Measurements from ENCODE around the gene BCHE.

BCHE gene

DNA sequence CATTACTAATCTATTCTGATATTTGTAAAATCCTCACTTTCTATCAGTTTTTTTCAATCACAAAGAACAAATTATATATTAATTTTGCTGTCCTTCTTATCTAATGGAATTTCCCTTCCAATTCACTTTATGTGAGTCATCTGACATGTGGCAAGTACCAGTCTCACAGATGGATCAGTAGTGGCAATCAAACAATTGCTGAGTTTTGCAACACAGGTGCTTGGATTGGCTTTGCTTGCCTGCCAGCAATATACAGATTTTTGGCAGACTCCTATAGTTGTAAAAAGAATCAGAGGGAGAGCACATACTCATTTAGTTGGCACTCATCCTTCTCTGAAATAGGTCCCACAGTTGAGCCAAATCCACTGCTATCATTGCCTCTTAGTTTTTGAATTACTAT is 83.7 kb downstream of the BCHE start:
- Mint-ChIP-seq H3K4me1 (ENCODE audit: low read depth) (no peaks in the 10 kb centered on the region), H3K4me3 (no peak overlapping the region), H3K36me3 (ENCODE audit: low read depth) (no peaks in the 10 kb centered on the region), H3K27me3 (no peaks in the 10 kb centered on the region), H3K27ac (no peak overlapping the region), H3K9me3 (no peaks in the 10 kb centered on the region)
- intact Hi-C loops (cut with micrococcal nuclease), result no loop called here

DNA sequence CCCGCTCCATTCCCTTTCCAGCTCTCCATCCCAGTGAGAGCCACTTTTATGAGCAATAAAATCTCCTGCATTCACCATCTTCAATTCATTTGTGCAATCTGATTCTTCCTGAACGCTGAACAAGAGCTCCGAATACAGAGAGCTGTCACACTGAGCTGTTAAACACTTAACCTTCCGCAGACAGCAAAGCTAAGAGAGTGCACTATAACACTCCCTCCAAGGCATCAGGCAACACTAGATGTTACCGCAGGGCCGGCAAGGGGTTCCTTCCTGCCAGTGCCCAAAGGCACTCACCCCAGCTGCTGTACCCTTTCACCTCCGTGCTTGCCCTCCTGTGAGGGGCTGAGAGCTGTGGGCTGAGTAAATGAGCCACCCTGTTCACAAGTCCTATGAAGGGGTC is 85.6 kb downstream of the BCHE start:
- intact Hi-C loops (cut with micrococcal nuclease), result no loop called here
- Mint-ChIP-seq H3K4me1 (ENCODE audit: low read depth) (no peaks in the 10 kb centered on the region), H3K9me3 (no peaks in the 10 kb centered on the region), H3K36me3 (ENCODE audit: low read depth) (no peaks in the 10 kb centered on the region), H3K27me3 (no peaks in the 10 kb centered on the region), H3K4me3 (no peak overlapping the region), H3K27ac (no peak overlapping the region)

DNA sequence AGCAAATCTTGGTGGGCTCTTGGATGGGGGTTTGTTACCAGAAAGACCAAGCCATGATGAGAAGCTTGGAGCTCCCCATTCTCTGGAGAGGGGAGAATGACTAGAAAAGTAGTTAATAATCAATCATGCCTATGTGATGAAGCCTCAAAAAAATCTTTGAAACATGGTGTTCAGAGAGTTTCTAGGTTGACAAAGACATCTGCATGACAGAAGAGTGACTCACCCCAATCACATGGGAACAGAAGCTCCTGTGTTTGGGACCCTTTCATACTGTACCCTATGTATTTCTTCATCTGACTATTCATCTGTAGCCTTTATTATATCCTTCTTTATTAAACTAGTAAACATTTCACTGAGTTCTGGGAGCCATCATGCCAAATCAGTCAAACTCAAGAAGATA is 87.4 kb downstream of the BCHE start:
- no peak overlapping the region for H3K4me3 Mint-ChIP-seq
- H3K36me3 Mint-ChIP-seq (ENCODE audit: low read depth), result no peaks in the 10 kb centered on the region
- intact Hi-C loops (cut with micrococcal nuclease), result no loop called here
- no peaks in the 10 kb centered on the region for H3K9me3 Mint-ChIP-seq
- no peaks in the 10 kb centered on the region for H3K27me3 Mint-ChIP-seq
- H3K27ac Mint-ChIP-seq, result no peak overlapping the region
- H3K4me1 Mint-ChIP-seq (ENCODE audit: low read depth), result no peaks in the 10 kb centered on the region

DNA sequence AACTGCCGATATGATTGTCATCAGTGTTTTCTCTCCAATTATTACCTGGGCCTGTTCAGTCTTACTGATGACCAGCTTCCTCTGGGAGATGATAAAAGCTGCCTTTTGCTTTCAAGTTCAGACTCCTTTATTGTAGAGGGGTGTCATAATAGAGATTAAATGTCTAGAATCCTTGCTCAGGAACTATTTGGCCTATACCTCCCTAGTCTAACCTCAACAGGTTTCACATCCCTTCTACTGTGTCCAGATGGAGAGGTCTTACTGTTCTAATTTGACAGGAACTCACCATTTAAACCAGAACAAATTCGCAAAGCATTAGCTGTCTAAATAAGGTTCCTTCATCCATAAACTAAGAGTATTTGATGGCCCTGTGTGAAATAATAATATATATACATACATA is 88.0 kb downstream of the BCHE start:
- no peak overlapping the region for H3K27ac Mint-ChIP-seq
- no peaks in the 10 kb centered on the region for H3K27me3 Mint-ChIP-seq
- H3K4me3 Mint-ChIP-seq, result no peak overlapping the region
- intact Hi-C loops (cut with micrococcal nuclease), result no loop called here
- no peaks in the 10 kb centered on the region for H3K36me3 Mint-ChIP-seq (ENCODE audit: low read depth)
- H3K9me3 Mint-ChIP-seq, result no peaks in the 10 kb centered on the region
- no peaks in the 10 kb centered on the region for H3K4me1 Mint-ChIP-seq (ENCODE audit: low read depth)

DNA sequence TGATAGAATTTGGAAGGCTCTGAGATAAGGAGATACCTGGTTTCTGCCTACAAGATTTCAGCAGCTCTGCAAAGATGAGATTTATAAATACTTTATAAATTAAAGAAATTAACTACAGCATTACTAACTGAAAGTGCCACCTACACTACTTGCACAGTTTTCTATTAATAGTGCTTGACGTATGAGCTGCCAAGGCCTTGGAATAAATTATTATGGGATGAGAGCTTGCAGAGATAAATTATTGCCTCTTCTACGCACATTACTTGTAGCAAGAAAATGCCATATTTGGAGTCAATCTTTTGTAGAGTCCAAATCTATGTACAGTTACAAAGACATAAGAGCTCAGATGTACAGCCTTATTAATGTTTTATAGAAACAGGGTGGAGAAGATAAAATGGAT is 89.1 kb downstream of the BCHE start:
- intact Hi-C loops (cut with micrococcal nuclease), result no loop called here
- Mint-ChIP-seq H3K9me3 (no peaks in the 10 kb centered on the region), H3K27me3 (no peaks in the 10 kb centered on the region), H3K36me3 (ENCODE audit: low read depth) (no peaks in the 10 kb centered on the region), H3K4me3 (no peak overlapping the region), H3K4me1 (ENCODE audit: low read depth) (no peaks in the 10 kb centered on the region), H3K27ac (no peak overlapping the region)

DNA sequence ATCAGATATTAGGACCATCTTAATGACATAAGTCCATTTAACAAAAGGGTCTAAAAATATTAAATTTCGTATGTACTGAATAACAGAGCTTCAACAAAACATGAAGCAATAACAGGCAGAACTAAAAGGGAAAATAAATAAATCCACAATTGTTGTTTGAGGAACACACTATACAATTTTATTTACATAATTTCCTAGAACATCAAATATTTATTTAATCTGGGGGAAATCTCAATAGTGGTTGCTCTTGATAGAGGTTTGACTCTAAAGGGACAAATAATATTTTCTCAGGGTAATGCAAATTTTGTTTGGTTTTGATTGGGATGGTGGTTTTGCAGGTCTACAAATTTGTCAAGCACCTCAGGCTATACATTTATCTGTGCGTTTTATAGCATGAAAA is 90.3 kb downstream of the BCHE start:
- intact Hi-C loops (cut with micrococcal nuclease), result no loop called here
- no peaks in the 10 kb centered on the region for H3K36me3 Mint-ChIP-seq (ENCODE audit: low read depth)
- H3K9me3 Mint-ChIP-seq, result no peaks in the 10 kb centered on the region
- no peaks in the 10 kb centered on the region for H3K27me3 Mint-ChIP-seq
- H3K4me1 Mint-ChIP-seq (ENCODE audit: low read depth), result no peaks in the 10 kb centered on the region
- no peak overlapping the region for H3K27ac Mint-ChIP-seq
- no peak overlapping the region for H3K4me3 Mint-ChIP-seq

DNA sequence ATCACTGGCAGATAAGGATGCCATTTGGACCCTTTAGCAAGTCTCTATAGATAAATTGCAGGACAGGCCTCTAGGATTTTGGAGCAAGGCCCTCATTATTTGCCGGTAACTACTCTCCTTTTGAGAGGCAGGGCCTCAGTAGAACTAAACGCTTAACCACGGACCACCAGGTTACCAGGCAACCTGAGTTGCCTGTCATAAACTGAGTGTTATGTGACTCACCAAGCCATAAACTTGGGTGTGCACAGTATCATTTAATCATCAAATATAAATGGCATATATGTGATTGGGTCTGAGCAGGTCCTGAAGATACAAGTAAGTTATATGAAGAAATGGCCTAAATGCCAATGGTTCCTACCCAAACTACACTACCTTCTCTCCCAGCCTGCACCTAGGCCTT is 93.2 kb downstream of the BCHE start:
- H3K27ac Mint-ChIP-seq, result no peak overlapping the region
- H3K4me1 Mint-ChIP-seq (ENCODE audit: low read depth), result no peaks in the 10 kb centered on the region
- H3K9me3 Mint-ChIP-seq, result no peaks in the 10 kb centered on the region
- intact Hi-C loops (cut with micrococcal nuclease), result no loop called here
- H3K27me3 Mint-ChIP-seq, result no peaks in the 10 kb centered on the region
- no peaks in the 10 kb centered on the region for H3K36me3 Mint-ChIP-seq (ENCODE audit: low read depth)
- no peak overlapping the region for H3K4me3 Mint-ChIP-seq

DNA sequence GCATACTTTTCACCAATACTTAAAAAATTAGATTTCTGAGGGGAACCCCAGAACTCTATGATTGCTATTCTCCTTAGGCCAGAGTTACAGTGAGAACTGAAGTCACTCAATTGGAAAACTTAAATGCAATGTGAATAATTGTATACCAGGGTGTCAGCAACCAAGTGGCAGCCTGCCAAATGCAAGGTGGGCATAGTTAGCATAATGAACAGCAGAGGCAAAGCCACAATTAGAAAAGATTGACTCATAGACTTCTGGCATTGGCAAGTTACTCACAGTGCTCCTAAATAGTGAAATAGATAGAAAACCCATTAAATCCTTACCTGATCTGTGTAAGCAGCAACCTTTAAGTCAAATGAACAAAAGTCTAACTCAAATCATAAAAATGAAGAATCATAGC is 94.9 kb downstream of the BCHE start:
- Mint-ChIP-seq H3K9me3 (no peaks in the 10 kb centered on the region), H3K4me1 (ENCODE audit: low read depth) (no peaks in the 10 kb centered on the region), H3K27me3 (no peaks in the 10 kb centered on the region), H3K36me3 (ENCODE audit: low read depth) (no peaks in the 10 kb centered on the region), H3K4me3 (no peak overlapping the region), H3K27ac (no peak overlapping the region)
- intact Hi-C loops (cut with micrococcal nuclease), result no loop called here

DNA sequence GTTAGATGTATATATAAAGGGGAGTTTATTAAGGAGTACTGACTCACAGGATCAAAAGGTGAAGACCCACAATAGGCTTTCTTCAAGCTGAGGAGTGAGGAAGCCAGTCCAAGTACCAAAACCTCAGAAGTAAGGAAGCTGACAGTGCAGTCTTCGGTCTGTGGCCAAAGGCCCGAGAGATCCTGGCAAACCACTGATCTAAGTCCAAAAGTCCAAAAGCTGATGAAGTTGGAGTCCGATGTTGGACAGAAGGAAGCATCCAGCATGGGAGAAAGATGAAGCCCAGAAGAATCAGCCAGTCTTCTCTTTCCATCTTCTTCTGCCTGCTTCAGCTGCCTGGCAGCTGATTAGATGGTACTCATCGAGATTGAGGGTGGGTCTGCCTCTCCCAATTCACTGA is 107.5 kb downstream of the BCHE start:
- intact Hi-C loops (cut with micrococcal nuclease), result no loop called here
- Mint-ChIP-seq H3K27me3 (no peaks in the 10 kb centered on the region), H3K27ac (no peak overlapping the region), H3K36me3 (ENCODE audit: low read depth) (no peaks in the 10 kb centered on the region), H3K9me3 (peaks cover 9% of the 10 kb centered on the region), H3K4me1 (ENCODE audit: low read depth) (no peaks in the 10 kb centered on the region), H3K4me3 (no peak overlapping the region)

DNA sequence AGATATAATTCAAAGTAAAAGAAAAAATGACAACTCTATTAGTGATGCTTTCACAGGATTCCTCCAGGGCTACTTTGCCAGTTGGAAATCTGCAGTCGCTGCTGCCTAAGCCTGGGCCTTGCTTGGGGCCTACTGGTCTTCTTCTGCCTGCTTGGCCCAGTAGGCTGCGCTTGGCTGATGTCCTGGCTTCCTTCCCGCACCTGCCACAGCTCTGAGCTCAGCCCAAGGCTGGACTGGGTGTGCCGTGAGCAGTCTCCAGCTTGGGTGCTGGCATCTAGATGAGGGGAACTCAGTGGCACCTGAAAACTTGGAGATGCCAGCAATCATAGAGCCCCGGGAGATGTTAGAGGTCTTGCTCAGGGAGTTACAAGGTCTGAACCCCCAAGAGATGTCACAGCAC is 108.3 kb downstream of the BCHE start:
- intact Hi-C loops (cut with micrococcal nuclease), result no loop called here
- Mint-ChIP-seq H3K4me3 (no peak overlapping the region), H3K9me3 (peaks cover 9% of the 10 kb centered on the region), H3K27me3 (no peaks in the 10 kb centered on the region), H3K36me3 (ENCODE audit: low read depth) (no peaks in the 10 kb centered on the region), H3K27ac (no peak overlapping the region), H3K4me1 (ENCODE audit: low read depth) (no peaks in the 10 kb centered on the region)

DNA sequence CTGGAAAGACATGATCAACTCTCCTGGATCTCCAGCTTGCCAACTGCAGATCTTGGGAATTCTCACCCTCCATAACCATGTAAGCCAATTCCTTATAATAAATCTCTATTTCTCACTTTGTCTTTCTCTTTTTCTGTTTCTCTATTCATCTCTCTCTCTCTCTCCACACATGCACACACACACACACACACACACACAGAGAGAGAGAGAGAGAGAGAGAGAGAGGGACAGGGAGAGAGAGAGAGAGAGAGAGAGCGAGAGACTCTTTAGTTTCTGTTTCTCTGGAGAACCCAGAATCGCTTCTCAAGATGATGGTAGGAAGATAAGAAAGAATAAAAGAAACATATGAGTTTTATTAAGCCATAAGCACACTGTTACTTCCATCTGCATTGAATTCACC is 111.9 kb downstream of the BCHE start:
- Mint-ChIP-seq H3K4me1 (ENCODE audit: low read depth) (no peaks in the 10 kb centered on the region), H3K4me3 (no peak overlapping the region), H3K36me3 (ENCODE audit: low read depth) (no peaks in the 10 kb centered on the region), H3K27me3 (no peaks in the 10 kb centered on the region), H3K27ac (no peak overlapping the region), H3K9me3 (peaks cover 18% of the 10 kb centered on the region)
- intact Hi-C loops (cut with micrococcal nuclease), result no loop called here

Data from dendritic cell treated with granulocyte-macrophage colony-stimulating factor and Interleukin-4, amounts not matched to agents 40 ng/mL and 50 ng/mL, for 4 days (primary cell).